Measurements from ENCODE around the gene GM2A. TPM values are rescaled to one million over a fixed set of nuclear protein-coding genes. Genes with fewer than 3 reads are reported as not detected.

GM2A gene
- polyA plus RNA-seq, 1 donor from 2014 or later = 0.40 TPM

GRCh38 chr5:151243564-151243963 is 9.4 kb upstream of the GM2A start:
- Histone ChIP-seq H3K36me3 (ENCODE audit: insufficient read depth, low read length) (no peaks in the 10 kb centered on the region), H3K79me2 (replicated peaks; ENCODE audit: insufficient read depth, low read length) (no peaks in the 10 kb centered on the region), H3K9me3 (ENCODE audit: low read length) (no peaks in the 10 kb centered on the region), H4K20me1 (ENCODE audit: insufficient read depth) (no peaks in the 10 kb centered on the region), H3K4me3 (ENCODE audit: low read length) (no peak overlapping the region), H3K27ac (ENCODE audit: low read length) (no peak overlapping the region), H2AFZ (ENCODE audit: low read depth, low read length) (no peak overlapping the region), H3F3A (ENCODE audit: insufficient read depth, low read length, poor library complexity, severe bottlenecking) (no peaks in the 10 kb centered on the region), H3K9me2 (ENCODE audit: insufficient read depth, low read length) (no peaks in the 10 kb centered on the region), H3K4me2 (ENCODE audit: low read length) (no peak overlapping the region), H3K9ac (ENCODE audit: low read length) (no peak overlapping the region), H3K27me3 (ENCODE audit: insufficient read depth, low read depth, low read length) (no peaks in the 10 kb centered on the region)
- no peak for TF ChIP-seq EP300 (conservative IDR thresholded peaks at IDR 0.05; ENCODE audit: poor library complexity, severe bottlenecking)
- no peak for TF ChIP-seq EZH2 (IDR thresholded peaks at IDR 0.05; ENCODE audit: borderline replicate concordance, insufficient read depth, low read length, poor library complexity, severe bottlenecking)
- no peak for TF ChIP-seq RAD21 (conservative IDR thresholded peaks at IDR 0.05)
- TF ChIP-seq TAF1 (IDR thresholded peaks at IDR 0.05; ENCODE audit: low read depth) = no peak
- TF ChIP-seq POLR2AphosphoS5 (IDR thresholded peaks at IDR 0.05) = no peak
- no peak for TF ChIP-seq SMC3 (conservative IDR thresholded peaks at IDR 0.05; ENCODE audit: poor library complexity)
- no peak for TF ChIP-seq REST (IDR thresholded peaks at IDR 0.05; ENCODE audit: borderline replicate concordance)
- TF ChIP-seq CTCF (IDR thresholded peaks at IDR 0.05; ENCODE audit: poor library complexity, severe bottlenecking) = no peak
- TF ChIP-seq MXI1 (conservative IDR thresholded peaks at IDR 0.05; ENCODE audit: poor library complexity, severe bottlenecking) = no peak

- TF ChIP-seq TAF1 (IDR thresholded peaks at IDR 0.05; ENCODE audit: low read depth) (no peak), REST (IDR thresholded peaks at IDR 0.05; ENCODE audit: borderline replicate concordance) (no peak), POLR2AphosphoS5 (IDR thresholded peaks at IDR 0.05) (no peak), MXI1 (conservative IDR thresholded peaks at IDR 0.05; ENCODE audit: poor library complexity, severe bottlenecking) (no peak), RAD21 (conservative IDR thresholded peaks at IDR 0.05) (no peak), SMC3 (conservative IDR thresholded peaks at IDR 0.05; ENCODE audit: poor library complexity) (no peak), EP300 (conservative IDR thresholded peaks at IDR 0.05; ENCODE audit: poor library complexity, severe bottlenecking) (no peak), CTCF (IDR thresholded peaks at IDR 0.05; ENCODE audit: poor library complexity, severe bottlenecking) (no peak), EZH2 (IDR thresholded peaks at IDR 0.05; ENCODE audit: borderline replicate concordance, insufficient read depth, low read length, poor library complexity, severe bottlenecking) (no peak)
- Histone ChIP-seq H3K79me2 (replicated peaks; ENCODE audit: insufficient read depth, low read length) (no peaks in the 10 kb centered on the region), H3K4me3 (ENCODE audit: low read length) (no peak overlapping the region), H2AFZ (ENCODE audit: low read depth, low read length) (no peak overlapping the region), H3K27me3 (ENCODE audit: insufficient read depth, low read depth, low read length) (no peaks in the 10 kb centered on the region), H3K9me2 (ENCODE audit: insufficient read depth, low read length) (no peaks in the 10 kb centered on the region), H3K9ac (ENCODE audit: low read length) (no peak overlapping the region), H3F3A (ENCODE audit: insufficient read depth, low read length, poor library complexity, severe bottlenecking) (no peaks in the 10 kb centered on the region), H3K27ac (ENCODE audit: low read length) (no peak overlapping the region), H4K20me1 (ENCODE audit: insufficient read depth) (no peaks in the 10 kb centered on the region), H3K4me2 (ENCODE audit: low read length) (no peak overlapping the region), H3K36me3 (ENCODE audit: insufficient read depth, low read length) (no peaks in the 10 kb centered on the region), H3K9me3 (ENCODE audit: low read length) (no peaks in the 10 kb centered on the region)
Measured at GRCh38 chr5:151244206-151244605, 8.8 kb upstream of the GM2A start.
